Activated CD4-positive, CD25-positive, alpha-beta regulatory T cell treated with anti-CD3 and anti-CD28 coated beads, Interleukin-2, amount 50 U/mL, for 72 hours (primary cell): ENCODE data around the gene ARHGEF4.

Experiments used
- DNase-seq: peaks from one replicate; pipeline ENCODE4 v3.0.0; 2021

ARHGEF4 gene

DNA sequence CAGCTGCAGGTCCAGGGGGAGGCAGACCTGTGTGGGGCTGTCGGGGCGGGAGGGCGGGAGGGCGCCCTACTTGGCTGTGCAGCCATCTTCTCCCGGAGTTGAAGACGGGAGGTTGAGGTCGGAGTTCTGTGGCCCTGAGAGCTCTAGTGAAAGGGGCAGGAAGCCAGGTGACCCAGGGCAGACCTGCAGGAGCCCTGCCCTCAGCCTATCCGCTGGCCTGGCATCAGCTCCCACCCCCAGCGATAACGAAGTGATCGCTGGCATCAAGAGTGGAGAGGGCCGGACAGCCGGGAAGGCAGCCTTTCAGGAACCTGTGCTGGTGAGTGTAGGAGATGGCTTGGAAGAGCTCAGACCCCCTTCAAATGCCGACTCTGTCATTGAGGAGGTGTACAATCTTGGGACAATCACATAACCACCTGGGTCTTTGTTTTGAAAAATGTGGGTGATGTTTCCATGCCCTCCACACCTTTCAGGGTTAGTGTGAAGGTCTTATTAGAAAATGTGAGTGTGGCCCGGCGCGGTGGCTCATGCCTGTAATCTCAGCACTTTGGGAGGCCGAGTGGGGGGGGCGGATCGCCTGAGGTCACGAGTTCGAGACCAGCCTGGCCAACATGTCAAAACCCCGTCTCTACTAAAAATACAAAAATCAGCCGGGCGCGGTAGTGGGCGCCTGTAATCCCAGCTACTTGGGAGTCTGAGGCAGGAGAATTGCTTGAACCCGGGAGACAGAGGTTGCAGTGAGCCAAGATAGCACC is 1.3 kb downstream of the ARHGEF4 start:
- DNase-seq, result no peak

DNA sequence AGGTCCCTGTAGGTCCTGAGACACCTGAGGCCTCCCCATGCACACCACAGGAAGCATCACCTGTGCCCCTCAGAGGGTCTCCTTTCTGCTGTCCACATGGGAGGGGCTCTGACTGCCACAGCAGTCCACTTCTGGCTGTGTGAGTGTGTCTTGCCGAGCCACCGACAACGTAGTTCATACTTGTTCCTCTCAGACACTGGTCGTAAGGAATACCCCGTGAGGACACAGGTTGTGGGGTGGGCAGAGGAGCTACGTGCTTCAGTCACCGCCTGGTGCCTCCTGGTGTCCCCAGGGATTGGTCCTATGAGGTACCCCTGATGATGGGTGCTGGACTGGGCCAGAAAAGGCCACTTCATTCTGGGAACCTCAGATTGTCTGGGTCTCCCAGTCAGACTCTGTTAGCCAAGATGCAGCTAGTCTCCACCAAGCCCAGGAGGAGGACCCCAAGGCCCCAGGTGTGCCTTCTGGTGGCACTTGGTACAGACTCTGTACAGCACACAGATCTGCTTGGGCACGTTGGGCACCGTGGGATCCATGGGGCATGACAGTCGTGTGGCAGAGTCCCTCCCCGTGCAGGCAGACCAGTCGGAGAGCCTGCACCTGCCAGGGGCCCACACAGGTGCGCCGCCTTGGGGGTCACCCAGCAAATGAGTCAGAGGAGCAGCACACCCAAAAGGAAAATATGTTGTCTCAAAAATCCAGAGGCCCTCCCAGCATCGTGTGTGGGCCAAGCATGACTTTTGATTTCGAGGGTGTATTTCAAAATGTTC is 2.5 kb downstream of the ARHGEF4 start:
- DNase-seq, result no peak

DNA sequence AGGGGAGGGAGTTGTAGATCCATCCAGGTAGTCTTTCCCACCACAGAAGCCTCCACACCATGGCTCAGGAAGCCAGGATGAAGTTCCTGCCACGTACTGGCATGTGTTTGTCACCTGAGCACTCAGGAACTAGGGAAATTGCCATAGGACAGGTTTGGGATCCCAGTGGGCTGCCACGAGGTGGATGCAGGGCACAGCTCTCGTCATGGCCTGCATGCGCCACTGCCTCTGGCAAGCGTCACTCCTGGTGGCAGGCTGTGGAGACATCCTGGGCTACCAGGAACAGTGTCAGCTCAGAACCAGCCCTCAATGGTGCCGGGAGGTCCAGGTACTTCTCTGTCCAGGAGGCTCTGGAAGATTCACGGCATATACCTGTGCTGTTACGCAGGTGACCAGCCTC is 3.8 kb downstream of the ARHGEF4 start:
- no peak for DNase-seq

DNA sequence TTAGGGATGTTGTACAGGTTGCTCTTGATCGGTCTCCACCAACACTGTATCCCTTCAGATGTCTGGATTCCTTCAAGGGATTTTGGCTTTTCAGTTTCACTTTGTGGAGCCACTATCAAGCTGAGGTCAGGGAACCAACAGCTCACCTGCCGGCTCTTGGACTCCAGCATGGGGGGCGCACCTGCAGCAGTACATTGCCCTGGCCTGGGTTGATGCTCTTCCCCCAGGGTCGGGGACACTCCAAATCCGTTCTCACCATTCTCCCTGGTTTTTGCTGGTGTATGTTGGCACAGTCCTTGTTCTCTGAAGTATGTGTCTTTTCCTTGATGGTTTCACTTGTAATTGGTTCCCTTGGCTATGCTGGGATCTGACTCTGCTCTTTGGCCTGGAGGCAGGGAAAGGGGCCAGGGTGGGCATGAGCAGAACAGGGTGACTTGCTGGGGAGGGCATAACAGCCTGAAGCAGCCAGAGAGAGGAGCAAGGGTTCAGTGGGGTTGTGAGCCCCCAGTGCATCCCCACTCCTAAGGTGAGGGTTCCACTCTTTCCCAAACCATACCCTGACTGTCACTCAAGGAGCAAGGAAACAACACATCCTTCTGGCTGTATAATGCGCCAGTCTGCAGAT is 5.1 kb downstream of the ARHGEF4 start:
- DNase-seq, result no peak

DNA sequence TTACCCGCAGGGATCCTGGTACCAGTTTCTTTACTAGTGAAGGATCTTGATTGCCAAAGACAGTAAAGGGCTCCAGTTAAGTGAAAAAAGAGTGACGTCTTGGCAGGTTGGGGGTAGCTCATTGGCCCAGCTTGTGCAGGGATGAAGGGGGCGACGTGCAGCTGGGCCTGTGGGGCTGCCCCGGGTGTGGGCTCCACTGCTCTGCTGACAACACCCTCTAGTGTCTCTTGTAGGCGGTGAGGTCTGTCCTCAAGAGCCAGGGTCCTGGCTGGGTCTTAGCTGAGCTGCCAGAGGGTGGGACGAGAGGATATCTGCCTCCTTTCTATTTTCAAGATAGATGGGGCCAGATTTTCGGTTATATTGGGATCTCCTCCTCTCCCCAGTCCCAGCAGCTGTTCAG is 6.1 kb downstream of the ARHGEF4 start:
- no peak for DNase-seq

DNA sequence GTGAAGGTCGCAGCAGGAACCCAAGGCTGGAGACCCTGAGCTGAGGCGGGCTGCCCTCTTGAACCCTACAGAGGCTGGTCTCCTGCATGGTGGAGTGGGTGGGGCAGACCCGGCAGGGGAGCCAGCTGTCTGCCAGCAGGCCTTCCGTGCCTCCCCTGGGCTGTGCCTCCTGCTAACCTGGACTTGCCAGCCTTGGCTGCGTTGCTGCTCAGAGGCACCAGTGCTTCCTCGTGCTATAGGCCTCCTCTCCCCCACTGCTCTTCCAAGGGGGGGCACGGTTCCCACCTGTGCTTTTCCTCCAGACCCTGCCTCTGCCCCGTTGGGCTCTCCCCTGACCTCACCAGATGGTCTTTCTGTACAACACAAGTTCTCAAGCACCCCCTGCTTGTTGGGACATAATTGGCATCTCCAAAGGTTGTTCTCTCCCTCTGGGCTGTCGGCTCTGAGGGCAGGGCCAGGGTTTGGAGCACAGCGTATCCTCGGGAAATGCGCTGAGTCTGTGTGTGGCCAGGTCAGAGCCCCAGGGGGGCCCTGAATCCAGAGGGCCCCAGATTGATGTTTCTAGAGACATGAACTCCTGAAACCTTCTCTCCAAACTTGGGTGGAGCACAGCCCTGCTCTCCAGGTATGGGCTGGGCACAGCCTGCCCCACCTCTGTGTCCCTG is 6.7 kb downstream of the ARHGEF4 start:
- DNase-seq, result no peak

DNA sequence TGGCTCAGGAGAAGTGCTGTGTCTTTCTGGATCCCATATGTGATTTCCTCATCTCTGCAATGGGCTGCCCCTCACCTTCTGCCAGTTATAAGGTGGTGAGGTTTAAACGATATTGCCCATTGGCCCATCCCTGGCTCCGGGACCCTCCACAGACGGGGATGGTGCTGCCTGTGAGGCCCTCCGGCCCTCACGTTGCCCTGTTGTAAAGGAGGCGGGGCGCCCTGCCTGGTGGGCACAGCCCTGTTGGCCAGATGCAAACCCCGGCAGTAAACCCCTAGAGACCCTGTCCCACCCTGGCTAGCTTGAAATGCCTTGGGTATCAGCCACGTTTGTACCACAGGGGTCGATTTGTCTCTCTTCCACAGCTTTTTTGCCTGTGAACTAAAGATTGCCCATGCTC is 7.4 kb downstream of the ARHGEF4 start:
- DNase-seq, result no peak

DNA sequence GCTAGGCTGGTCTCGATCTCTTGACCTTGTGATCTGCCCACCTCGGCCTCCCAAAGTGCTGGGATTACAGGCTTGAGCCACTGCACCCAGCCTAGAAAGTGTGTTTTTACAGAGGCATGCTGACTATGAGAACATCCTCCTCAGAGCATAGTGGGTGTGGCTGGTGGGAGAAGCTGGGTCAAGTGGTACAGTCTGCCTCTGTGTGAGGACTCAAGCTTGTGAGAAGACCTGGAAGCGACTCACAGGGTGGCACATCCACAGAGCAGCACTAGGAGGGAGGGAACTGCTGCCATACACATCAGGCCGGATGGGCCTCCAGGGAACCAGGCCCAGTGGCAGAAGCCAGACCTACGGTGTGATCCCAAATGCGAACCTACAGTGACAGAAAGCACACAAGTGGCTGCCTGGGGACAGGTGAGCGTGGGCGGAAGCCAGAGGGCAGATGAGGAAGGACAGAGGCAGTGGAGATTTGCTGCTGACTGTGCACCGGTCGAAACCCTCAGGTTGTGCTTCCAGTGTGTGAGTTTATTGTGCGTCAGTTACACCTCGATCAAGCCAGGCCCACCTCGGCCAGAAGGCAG is 8.9 kb downstream of the ARHGEF4 start:
- no peak for DNase-seq

DNA sequence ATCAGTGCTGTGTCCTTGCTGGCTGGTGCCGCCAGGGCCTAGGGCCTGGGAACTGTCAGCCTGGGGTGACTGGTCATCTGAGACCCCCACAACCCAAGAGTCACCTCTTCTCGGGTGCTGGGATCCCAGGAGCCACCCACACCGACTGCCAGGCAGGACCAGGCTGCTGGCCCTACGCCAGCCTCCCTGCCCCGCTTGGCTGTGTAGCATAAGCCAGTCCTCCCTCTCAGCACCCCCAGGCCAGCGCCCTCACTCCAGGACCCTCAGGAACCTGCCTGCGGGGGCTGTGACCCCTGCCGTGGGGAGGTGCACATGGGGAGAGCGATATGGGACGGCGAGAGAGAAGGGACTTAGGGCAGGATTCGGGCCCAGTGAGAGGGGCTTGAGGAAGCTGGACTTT is 9.5 kb downstream of the ARHGEF4 start:
- DNase-seq, result no peak

DNA sequence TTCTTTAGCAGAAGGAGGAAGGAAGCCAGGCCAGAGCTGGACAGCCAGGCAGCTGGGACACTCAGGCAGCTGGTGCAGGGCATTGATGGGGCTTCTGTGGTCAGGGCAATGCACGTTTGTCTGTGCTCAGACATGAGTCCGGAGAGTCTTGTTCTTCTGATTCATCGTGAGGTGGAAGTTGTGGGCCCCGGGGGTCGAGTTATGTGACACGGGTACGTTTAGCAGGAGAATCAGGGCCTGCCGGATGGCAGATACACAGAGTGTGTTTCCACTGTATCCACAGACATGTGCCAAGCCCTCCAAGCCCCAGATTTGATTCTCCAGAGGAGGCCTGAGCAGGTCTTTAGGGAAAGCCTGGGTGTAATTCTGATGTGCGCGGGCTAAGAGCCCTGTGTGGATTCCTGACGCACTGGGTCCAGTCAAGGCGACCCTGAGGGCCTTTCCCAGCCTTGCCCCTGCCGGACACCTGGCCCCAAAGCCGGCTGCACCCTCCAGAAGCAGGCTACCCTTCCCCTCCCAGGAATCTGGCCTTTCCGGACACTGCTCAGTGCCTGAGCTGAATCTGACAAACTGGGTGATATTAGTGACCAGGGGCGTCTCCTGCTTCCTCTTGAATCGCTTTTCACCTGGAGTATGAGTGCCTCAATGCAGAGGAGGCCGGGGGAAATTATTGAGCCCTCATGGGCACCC is 10.1 kb downstream of the ARHGEF4 start:
- no peak for DNase-seq

DNA sequence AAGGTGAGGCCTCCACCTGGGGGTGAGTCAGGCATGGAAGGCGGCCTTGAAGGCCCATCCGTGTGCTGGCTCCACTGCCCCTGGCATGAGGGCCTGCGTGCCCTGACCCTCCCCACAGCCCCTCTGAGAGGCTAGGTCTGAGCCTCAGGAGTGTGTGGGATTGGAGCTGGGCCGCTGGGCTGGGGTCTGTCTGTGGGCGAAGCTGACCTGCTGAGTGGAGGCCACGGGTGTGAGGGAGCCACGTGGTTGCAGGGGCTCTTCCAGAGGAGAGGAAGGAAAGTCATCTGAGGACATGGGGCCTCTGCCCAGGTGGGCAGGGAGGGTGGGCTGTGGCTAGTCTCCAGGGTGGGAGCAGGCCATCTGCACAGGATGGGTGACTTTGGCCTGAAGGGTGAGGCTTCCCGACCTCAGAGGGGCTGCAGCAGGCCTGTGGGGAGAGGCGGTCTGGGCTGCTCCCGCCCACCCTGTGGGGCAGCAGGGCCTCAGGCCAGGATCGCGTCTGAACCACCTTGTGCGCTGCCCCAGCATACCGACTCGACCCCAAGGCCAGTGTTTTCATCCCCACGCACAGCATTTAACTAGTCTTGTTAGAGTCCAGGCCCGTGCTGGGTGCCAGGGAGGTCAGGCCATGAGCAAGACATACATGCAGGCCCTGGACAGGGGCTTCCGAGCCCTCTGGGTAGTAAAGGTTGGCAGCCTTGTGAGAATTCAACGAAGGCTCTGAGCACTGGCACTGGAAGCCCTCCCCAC is 11.2 kb downstream of the ARHGEF4 start:
- DNase-seq, result no peak

DNA sequence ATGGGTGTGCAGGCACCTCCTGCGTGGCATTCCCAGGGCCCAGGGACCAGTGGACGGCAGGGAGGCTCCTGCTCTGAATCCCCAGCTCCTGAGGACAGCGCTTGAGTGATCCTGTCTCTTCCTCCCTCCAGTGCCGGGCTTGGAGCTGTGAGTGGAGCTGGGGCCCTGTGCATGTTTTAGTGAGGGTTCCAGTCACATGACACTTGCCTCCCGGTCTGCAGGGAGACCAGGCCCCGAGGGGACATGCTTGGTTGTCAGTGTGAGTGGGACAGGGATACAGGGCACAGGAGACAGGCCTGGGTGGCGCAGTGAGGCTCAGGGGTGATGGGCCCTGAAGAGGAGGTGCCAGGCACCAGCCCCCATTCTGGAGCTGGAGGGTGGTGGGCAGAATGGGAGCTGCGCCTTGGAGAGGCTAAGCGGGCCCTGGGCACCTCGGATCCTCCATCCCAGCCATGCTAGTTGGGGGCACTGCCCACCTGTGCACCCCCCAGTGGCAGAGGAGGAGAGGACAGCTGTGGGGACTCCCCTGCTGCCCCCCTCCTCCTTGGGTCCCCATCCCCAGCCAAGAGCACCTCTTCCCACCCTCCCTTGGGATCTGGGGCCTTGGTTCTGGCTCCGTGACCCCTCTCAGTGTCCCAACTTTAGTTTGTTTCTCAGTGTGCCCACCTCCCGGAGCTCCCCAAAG is 12.0 kb downstream of the ARHGEF4 start:
- no peak for DNase-seq

DNA sequence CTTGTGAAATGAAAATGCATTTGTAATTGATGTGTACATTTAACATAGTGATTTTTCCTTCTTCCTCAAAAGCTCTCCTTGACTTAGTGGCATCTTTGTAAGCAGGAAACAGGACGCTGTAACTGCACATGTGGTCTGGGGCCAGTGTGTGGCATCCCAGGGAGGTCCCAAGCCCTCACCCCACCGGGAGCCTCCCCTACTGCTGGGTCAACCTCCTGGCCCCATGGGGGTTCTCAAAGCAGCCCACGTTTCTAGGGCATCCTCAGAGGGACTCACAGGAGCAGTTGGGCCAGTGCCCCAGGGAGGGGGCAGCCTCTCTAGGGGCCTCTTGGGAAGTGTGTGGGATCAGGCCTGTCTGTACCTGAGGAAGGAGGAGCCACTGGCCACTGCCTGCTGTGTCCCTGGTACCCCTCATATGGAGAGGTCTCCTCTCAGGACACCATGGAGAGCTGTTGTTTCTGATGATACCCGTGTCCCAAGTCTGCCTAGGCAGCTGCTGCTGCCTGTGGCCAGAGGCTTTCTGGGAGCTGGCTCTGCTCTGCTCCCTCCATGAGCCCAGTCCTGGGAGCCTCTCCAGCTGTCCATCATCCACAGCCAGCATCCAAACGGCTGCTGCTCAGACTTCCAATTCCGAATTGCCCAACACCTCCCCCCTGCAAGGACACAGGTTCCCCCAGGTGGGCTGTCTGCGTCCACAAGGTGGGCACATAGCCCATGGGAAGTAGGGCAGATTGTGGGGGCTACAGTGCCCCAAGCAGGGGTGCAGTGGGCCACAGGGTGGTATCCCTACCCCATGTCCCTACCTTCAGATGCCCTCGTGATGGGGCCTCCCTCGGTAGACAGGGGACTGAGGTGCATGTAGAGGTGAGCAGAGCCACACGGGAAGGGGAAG is 13.4 kb downstream of the ARHGEF4 start:
- no peak for DNase-seq

DNA sequence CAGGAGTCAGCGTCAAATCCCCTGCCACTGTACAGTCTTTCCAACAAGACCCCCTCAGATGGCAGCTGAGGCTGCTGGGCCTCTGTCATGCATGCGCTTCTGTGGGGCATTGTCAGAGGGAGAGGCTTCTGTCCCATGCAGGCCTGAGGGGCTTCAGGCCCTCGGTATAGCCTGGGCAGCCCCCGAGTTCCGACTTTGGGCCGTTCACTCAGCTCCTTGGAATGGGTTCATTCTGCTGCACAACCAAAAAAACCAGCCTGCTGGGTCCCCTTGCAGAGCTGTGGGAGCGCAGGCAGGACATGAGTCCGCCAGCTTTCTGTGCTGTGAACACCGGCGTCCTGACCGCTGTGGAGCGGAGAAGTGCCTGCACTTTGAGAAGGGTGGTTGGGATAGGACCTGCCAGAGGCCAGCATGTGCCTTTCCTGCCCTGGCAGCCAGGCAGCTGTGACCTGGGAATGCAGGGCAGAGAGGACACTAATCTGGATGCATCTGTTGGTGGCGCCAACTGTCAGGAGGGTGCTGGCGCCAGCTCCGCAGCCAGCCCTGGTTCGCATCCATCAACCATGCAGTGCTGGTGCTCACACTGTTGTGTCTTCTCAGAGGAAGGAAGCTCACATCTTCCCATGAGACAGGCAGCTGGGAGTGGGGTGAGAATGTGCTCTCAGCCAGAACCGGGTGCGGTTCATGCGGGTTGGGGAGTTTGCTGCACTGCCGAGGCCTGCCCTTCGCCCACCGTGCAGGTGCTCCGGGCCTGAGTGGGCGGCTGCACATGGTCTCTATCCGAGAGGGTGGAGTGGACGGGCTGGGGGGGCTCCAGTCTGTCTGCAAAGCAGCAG is 14.3 kb downstream of the ARHGEF4 start:
- DNase-seq, result no peak

DNA sequence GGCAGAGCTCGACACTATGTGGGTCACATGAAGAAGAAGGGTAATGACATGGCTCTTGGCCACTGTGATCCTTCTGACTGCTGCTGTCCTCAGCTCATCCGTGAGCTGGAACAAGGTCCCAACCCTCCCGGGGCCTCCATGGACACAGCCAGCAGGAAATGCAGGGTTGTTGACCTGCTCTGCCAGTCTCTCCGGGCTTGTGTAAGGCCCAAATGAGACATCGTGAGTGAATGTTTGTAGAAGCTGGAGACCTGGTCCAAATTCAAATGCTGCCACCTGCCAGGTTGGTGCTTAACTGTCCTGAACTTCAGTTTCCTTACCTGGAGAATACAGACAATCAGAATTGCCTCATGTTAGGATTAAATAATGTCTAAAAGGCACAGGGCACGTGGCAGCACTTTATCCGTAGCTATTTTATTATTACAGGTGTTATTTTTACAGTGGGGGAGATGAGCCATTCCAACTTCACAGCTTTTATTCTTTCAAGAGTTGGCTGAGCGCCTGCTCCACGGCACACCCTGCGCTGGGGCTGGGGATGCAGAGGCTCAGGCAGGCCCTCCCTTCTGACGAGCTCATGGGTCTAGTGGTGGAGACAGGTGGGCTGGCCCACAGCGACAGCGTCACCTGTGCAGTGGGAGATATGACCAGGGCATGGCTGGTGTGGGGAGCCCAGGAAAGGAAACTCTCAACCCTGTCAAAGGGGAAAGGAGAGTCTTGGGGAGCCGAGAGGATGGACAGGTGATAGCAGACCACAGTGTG is 15.1 kb downstream of the ARHGEF4 start:
- no peak for DNase-seq

DNA sequence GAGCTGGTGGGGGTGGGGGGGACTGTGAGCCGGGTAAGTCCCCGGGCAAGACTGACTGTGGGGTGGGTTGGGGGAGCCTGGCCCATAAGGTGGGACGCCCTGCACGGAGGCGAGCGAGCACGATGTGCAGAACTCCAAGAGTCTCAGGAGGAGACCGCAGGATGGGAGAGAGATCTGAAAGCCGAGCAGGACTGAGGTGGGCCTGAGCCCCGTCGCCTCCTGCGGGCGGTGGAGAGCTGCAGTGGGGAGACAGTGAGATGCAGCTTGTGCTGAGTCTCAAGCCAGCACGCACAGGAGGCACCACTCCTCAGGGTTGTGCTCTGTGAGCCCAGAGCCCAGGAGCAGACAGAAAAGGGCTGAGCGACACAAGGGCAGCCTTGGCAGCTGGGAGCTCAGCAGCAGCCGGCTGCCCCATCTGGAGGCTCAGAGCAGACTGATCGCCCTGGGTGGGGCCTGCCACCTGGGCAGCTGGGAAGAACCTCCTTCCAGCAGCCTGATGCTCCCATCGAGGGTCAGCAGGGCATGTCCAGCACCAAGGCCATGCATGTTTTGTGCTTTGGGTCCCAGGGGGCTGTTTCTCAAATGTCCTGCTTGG is 15.9 kb downstream of the ARHGEF4 start:
- no peak for DNase-seq

DNA sequence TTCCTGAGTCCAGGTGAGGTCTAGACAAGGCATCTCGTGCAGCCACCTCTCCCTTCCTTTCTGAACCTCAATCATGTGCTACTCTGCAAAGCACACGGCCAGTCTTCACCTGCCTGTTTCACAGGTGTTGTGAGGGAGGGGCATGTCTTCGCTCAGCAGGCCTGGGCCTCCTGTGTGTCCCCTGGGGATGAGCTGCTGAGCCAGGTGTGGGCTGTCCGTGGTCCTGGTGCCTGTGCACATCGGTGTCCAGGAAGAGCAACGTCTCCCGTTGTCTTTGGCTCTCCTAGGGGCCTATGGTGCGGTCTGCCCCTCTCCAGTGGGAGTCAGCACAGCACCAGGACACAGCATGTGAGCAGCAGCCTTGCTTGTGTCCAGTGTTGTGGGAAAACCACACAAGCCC is 16.7 kb downstream of the ARHGEF4 start:
- no peak for DNase-seq

DNA sequence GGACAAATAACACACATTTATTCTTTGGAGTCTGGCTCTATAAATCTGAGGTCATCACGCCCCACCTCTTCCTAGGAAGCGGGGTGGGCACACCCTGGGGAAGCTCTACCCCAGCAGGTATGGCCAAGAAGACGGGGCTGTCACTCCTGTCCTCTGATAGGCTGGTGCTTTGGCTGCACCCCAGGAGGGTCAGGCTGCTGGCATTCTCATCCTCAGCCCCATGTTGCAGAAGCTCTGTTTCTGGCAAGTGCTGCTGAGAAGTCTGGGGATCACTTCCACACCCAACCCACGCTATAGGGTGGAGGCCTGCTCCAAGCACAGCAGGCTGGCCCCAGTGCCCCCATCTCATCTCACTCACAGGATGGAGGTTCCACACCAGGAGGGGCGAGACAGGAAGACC is 17.6 kb downstream of the ARHGEF4 start:
- no peak for DNase-seq
